UCSD-AML1 (cell line): Measurements from ENCODE around the gene OSR1.

Source experiments
- DNase-seq: peaks from one replicate; lab custom pipeline; 2025; ENCODE audit not compliant: unreplicated experiment; lab: John Stamatoyannopoulos, UW

OSR1 gene

GRCh38 chr2:19359021-19359357, 566 bp upstream of the OSR1 start:
- DNase-seq = no peak

DNA sequence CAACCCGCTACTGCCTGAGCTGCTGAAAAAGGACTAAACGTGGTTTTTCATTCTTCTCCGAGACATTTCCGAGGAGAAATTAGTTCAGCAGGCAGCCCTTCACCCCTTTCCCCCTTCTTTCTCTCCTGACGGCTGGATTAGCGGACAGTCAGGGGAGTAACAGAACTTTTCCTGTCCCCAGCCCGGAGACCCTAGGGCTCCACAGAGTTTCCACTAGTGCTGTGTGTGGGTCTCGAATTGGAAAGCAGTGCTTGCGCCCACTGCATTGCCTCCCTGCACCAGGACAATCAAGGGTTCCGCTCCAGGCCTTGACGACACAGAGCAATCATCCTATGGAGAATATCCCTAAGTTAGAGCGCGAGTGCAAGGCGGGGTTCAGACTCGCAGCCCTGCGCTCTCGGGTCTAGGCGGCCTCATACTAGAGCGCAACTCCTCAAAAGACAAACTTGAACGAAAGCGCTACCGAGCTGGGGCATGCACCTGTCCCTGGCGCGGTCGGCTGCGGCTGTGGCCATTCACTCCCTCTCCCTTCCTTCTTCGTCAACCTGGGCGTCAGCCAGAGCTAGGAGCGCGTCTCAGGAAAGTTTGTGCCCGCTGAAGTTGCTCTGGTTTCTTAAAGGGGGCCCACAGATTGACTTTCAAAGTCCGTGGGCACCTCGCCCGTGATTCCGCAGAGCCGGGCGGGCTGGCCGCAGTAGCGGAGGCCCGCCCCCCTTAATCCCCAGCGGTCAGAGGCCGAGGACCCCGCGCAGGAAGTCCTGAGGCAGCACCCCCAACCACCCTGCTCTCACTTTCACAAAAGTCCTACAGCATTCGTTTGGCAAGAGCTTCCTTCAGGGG, 801 bp downstream of the OSR1 start:
- no peak for DNase-seq

DNA sequence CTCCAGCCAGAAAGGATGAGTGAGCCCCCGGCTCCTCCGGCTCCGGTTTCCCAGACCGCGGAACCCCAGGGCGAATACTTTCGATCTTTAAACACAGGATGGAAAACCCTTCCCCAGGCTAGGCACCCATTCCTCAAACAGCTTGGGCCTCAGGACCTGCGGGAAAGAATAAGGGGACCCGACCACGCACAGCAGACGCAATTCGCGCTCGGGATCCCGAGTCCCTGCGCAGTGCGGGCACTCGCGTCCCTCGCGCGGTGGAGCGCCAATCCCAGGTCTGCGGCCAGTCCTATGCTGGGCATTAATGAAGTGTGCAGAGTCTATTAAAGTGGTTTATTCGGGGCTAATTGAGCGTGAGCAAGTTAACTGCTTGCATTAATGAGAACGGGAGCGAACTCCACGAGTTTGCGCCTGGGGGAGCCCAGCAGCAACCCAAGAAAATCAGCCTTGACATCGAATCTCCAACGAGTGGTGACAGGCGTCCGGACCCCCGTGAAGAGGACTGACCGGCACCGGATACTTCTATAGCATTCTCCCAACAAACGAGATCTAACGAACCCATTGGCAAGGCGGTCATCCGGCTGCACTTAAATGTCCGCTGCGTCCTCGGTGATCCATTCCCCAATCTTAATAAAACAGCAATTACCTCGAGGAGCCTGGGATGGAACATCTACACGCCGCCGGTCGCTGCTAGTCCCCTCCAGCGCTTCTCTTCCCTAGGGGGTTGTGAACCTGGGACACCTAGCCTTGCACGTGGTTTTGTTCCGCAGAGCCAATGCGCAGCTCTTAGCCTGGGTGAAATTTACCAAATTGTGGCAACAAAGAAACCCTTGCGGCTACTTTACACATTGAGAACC, 1.6 kb downstream of the OSR1 start:
- no peak for DNase-seq

GRCh38 chr2:19355931-19356544, 2.4 kb downstream of the OSR1 start:
- DNase-seq = no peak

DNA sequence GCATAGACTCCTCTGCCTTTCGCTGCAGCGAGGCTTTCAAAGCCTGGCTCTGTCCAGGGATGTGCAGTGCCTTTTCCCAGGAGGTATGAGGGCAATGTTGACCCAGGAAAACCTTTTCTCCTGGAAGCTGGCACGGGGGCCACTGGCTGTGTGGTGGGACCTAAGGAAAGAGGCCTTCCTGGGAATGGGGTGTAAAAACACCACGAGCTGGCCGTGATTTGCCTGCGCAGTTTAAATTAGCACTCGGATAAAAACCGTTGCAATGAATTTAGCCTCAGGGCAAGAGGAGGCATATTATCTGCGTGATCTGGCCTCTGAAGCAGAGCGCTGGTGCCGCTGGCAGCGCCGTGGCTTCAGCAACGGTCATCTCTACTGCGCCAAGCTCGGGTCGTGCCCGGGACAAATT, 3.0 kb downstream of the OSR1 start:
- no peak for DNase-seq

DNA sequence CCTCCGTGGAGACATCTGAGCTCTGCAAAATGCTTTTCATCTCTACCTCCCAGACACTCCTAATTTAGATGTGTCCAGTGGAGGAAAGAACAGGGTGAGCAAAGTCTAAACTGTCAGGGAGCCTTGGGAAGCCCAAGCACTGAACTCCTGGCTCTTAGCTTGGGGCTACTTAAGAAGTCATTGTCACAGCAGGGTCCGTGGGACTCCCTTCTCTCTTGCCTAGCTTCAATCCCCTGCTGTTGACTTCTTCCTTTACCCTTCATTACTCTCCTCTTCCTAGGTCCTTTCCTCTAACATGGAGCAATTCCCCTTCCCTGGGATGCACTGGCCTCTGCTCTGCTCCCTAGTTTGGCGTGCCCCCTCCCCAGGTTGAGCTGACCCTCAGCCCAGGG, 3.4 kb downstream of the OSR1 start:
- DNase-seq = no peak

DNA sequence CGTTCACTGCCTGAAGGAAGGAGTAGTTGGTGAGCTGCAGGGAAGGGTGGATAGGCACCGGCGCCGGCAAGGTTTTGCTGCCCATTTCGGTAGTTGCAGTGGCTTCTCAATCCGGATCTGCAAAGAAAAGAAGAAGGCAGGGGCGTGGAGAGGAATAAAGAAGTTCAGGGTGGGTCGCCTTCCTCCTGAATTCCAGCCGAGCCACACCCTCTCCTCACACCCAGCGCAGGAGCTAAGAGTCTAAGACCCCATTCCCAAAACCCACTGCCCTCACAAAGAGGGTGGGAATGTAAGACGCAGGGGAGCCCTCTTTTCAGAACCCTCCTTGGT, 4.7 kb downstream of the OSR1 start:
- DNase-seq = no peak

GRCh38 chr2:19352946-19353720, 5.3 kb downstream of the OSR1 start:
- DNase-seq = no peak

DNA sequence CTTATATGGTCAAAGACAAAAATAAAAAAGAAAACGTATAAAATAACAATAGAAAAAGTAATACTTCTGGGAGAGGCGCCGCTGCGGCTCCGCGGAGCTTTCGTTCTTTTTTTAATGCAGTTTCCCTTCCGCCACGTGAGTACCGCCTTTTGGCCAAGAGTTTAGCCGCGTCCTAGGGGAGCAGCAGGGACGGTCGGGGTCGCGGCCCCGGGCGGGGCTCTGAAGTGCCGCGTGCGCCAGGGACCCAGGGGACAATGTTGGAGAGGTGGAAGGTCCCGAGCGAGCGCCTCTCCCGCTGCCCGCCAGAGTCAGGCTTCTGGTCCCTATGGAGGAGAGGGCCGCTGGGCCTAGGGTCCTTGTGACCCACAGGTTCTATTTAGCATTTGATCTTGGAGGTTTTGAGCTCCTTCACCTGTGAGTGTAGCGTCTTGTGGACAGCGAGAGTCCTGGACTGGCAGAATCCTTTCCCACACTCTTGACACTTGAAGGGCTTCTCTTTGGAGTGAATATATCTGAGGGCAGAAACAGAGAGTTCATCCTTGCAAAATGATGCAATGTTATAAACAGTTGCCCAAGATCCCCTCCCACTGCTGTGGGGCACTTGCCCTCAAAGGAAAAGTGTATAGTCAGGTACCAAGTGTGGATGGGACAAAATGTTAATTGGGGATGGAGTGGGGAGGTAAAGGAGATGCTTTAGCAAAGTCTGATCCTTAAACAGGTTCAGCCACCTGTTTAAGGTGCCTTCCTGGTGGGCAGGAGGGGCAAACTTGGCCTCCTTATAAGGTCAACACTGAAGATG, 6.3 kb downstream of the OSR1 start:
- no peak for DNase-seq

- no peak for DNase-seq
Measured at GRCh38 chr2:19351499-19351898, 6.9 kb downstream of the OSR1 start.

DNA sequence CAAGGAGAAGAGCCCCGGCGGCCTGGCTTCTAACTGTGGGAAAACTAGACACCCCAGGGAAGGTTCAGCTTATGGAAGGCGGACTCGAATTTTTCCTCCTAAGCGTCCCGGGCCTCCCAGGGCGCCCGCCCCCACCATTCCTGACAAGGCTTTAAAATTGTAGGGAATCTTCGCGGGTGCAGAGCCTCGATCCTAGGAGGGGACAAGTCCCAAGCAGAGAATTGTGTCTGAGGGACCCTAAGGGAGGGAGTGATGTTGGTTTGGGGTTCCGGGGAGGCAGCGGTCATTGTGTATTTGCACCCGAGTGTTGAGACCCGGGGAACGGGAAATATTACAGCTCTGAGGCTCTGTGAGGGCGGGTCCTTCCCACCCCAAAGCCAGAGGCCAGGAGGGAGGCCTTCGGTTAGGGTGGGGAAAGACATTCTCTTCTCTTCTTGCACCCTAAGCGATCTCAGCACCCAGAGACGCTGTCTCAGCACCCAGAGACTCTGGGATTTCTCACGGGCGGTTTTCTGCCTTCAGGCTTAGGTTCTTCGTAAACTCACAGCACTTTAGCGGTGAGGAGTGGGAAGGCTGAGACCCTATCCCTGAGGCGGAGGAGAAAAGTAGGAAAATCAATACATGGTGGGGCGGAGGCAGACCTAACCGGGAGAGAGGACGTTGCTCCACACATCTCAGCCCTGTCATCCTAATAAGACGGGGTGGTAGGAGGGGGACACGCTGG, 7.6 kb downstream of the OSR1 start:
- no peak for DNase-seq

DNA sequence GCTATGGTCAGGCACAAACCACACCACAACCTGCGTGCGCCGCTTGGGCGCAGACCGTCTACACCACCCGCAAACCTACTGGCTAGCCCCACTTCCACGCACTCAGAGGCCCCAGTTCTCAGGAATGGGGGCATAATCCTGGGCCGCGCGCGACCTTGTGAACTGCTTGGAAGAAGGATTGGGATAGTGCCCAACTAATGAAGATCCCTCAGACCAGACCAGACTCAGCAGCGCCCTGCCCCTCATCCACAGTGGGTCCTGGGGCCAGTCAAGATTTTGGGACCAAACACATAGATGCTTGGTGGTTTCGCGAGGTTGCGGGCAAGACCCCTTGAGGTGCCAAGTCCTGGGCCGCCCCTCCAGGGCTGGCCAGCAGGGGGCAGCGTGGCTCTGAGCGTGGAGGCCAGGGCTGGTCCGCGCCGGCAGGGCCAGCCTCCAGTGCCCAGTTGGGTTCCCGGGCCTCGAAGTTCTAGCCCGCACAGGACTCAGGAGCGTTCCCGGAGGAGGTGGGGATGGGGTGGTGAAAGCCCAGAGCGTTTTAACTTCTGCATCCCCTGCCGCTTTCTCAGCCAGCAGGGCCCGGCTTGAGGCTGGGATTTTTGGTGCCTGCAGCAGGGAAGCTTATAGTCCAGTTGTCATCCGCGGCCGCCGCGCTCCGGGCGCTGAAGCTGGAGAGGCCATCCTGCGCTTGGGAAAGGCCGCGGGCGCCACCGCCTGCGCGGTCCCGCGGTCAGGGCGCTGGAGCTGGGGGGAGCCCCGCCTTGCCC, 8.3 kb downstream of the OSR1 start:
- DNase-seq = peak; percentile 44

DNA sequence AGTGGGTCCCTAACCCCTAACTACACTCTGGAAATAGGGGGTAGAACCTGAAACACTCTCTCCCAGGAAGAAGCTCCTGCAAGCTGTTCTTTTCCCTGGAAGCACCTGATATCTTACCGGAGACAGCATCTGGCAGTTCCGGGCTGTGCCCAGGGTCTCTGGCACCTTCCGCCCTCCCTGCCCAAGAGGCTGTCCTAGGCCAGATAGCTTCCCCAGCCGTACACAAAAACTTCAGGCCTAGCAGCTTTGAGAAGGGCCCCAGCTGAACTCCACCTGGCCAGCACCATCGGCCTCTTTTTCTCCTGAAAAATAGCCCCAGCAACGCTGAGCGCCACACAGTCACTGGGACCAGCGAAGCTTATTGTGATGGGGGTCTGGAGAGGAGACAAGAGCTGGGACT, 9.7 kb downstream of the OSR1 start:
- DNase-seq = no peak

DNA sequence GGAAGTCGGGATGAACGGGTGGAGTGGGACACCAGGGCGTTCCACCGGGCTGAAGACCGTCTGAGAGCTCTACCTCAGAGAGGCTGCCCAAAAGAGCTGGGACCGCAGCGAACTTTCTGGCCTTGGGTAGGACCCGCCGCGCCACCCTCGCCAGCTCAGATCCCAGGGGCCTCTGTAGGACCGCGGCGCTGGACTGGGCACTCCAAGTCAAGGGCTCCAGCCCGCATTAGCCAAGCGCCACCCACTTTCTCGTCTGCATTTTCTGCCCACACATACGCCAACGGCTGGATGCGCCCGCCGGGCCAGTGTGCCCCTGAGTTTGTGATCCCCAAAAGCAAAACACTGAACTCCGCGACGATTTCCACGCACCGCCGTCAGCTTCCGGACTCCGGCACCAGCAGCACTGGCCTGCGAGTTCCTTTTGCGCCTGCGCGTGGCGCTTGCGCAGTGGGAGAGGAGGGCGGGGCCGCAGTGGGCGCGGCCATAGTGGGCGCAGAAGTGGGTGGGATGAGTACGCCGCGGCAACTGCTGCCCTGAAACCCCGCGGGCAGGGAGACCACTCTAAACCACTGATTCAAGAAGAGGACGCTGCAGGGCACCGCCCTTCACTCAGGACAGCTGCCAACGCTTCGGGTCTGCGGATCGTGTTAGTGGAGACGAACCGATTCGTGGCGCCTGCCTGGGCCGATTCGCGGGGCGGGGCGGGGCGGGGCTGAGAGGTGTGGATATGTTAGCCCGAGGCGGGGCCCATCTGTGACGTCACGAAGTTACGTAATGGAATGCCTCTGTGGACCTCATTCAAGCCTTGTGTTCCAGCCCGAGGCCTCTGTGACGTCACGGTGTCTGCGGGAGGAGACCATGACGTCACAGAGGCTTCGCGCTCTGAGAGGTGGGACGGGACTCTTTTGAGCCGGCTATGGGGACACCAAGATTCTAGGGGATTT, 10.5 kb downstream of the OSR1 start:
- peak; percentile 96 for DNase-seq

- DNase-seq = no peak
Measured at GRCh38 chr2:19346983-19347618, 11.3 kb downstream of the OSR1 start.

- no peak for DNase-seq
Measured at GRCh38 chr2:19337742-19338141, 20.7 kb downstream of the OSR1 start.

DNA sequence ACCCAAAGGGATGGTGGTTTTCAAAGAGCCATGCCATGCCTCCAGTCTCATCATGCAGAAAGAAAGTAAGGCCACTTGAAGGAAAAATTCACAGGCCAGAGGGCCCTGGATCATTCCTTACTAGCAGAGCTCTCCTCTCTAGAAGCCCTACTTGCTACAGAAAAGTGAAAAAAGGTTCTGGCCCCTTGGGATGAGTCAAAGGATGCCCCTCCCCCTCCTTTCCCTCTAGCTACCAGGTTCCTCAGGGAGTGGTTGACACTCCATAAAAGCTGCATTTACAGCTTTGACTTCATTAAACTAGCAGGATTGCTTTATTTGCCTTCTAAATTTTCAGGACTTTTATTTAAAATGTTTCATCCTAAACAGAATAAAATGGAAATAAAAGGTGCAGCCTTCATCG, 21.2 kb downstream of the OSR1 start:
- DNase-seq = no peak

- DNase-seq = no peak
Measured at GRCh38 chr2:19336781-19337180, 21.6 kb downstream of the OSR1 start.
